A673 (cell line): ENCODE measurements around the gene KRT7. TPM values are rescaled to one million over a fixed set of nuclear protein-coding genes. Genes with fewer than 3 reads are reported as not detected.

Experiments
- BruUV-seq: library from RNA; stranded (reverse); fragments of 400-500 nt; replicated peaks from 2 replicates; lab custom pipeline; 2021; lab: Mats Ljungman, UMichigan
- CTCF ChIA-PET: fragments of 300-600 bp; sonication (Branson Sonifier 250); formaldehyde crosslinking; loops from one replicate; lab custom pipeline; 2022; ENCODE audit warnings: antibody characterized with exemption; lab: Charles Lee
- POLR2A ChIA-PET: fragments of 300-600 bp; sonication (Branson Sonifier 250); formaldehyde crosslinking; loops from one replicate; lab custom pipeline; 2022; ENCODE audit warnings: antibody characterized with exemption; ENCODE audit not compliant: low non-redundant PET; lab: Charles Lee
- DNase-seq: peaks from one replicate; pipeline ENCODE4 v3.0.0-alpha.2; 2015; ENCODE audit warnings: low spot score
- H3K27ac ChIP-seq: fragments of 200-600 bp; sonication (generic); 2 replicates; pipeline ENCODE4 v1.5.1; 2016; ENCODE audit warnings: mixed run types, low read depth, mild to moderate bottlenecking, mixed read lengths, antibody characterized with exemption, low read length; ENCODE audit not compliant: poor library complexity, severe bottlenecking
- H3K27me3 ChIP-seq: fragments of 200-600 bp; sonication (generic); replicated peaks from 2 replicates; pipeline ENCODE4 v1.6.1; 2017; ENCODE audit warnings: mixed run types, low read depth, mild to moderate bottlenecking, mixed read lengths, antibody characterized with exemption, low read length; ENCODE audit not compliant: insufficient read depth, poor library complexity
- H3K36me3 ChIP-seq: fragments of 200-600 bp; sonication (generic); 2 replicates; pipeline ENCODE4 v1.6.1; 2016; ENCODE audit warnings: mixed run types, mild to moderate bottlenecking, mixed read lengths, antibody characterized with exemption, low read length; ENCODE audit not compliant: insufficient read depth, poor library complexity, severe bottlenecking
- H3K4me1 ChIP-seq: fragments of 200-600 bp; sonication (generic); 2 replicates; pipeline ENCODE4 v1.6.1; 2017; ENCODE audit warnings: mixed run types, mild to moderate bottlenecking, mixed read lengths, antibody characterized with exemption, low read length; ENCODE audit not compliant: insufficient read depth, poor library complexity, severe bottlenecking
- H3K4me3 ChIP-seq: fragments of 200-600 bp; sonication (generic); 2 replicates; pipeline ENCODE4 v1.5.1; 2016; ENCODE audit warnings: low read depth, mixed run types, mild to moderate bottlenecking, mixed read lengths, low read length; ENCODE audit not compliant: poor library complexity, severe bottlenecking
- H3K9me3 ChIP-seq: fragments of 200-600 bp; sonication (generic); 2 replicates; pipeline ENCODE4 v1.6.1; 2016; ENCODE audit warnings: mixed run types, low read depth, mild to moderate bottlenecking, mixed read lengths, antibody characterized with exemption, low read length; ENCODE audit not compliant: poor library complexity, severe bottlenecking
- CTCF ChIP-seq: fragments of 300-800, 200-600 bp; sonication (generic); conservative IDR thresholded peaks from 2 replicates; pipeline ENCODE4 v1.5.1; 2017; ENCODE audit warnings: low read depth, mild to moderate bottlenecking, antibody characterized with exemption, low read length, moderate library complexity, mixed read lengths
- EZH2 ChIP-seq: fragments of 200-600 bp; sonication (generic); IDR thresholded peaks from 2 replicates; pipeline ENCODE4 v1.6.1; 2017; ENCODE audit warnings: borderline replicate concordance, low read depth, mild to moderate bottlenecking, mixed read lengths, antibody characterized with exemption, low read length; ENCODE audit not compliant: poor library complexity, severe bottlenecking
- intact Hi-C: fragments of 100-400 bp; cut with micrococcal nuclease; formaldehyde crosslinking; loops from one replicate; pipeline ENCODE4 v1.10.0; 2022; ENCODE audit not compliant: unreplicated experiment
- total RNA-seq: library from RNA; stranded (reverse); gene quantifications from 2 replicates; pipeline ENCODE4 v1.2.3, GENCODE V29; 2021

Gene KRT7
- total RNA-seq, 1 experiment from 2014 or later, result 1.0 TPM

- TF ChIP-seq CTCF (peak; percentile 97), EZH2 (no peak)
- no peaks in the 10 kb centered on the region for H3K4me1 ChIP-seq
- BruUV-seq, result no TSS peak
- H3K4me3 ChIP-seq, result no peak overlapping the region
- H3K27me3 ChIP-seq, result no peaks in the 10 kb centered on the region
- no peak overlapping the region for H3K27ac ChIP-seq
- ChIA-PET POLR2A (no interaction called here), CTCF (interaction anchor here (0.8 to 1.3 kb wide), 2 partner anchors 22 to 57 kb away, joined by 3 read pairs; partner anchors contain the start of gene KRT80)
- H3K36me3 ChIP-seq, result no peaks in the 10 kb centered on the region
- H3K9me3 ChIP-seq, result no peaks in the 10 kb centered on the region
- intact Hi-C loops, result no loop called here
- DNase-seq, result peak; percentile 63
Measured at GRCh38 chr12:52213564-52214420, 19.3 kb upstream of the KRT7 start.

GRCh38 chr12:52214421-52214802 is 18.6 kb upstream of the KRT7 start:
- DNase-seq, result no peak
- H3K27ac ChIP-seq, result no peak overlapping the region
- TF ChIP-seq CTCF (no peak), EZH2 (no peak)
- no TSS peak for BruUV-seq
- H3K36me3 ChIP-seq, result no peaks in the 10 kb centered on the region
- no peaks in the 10 kb centered on the region for H3K27me3 ChIP-seq
- H3K4me3 ChIP-seq, result no peak overlapping the region
- ChIA-PET CTCF (no interaction called here), POLR2A (no interaction called here)
- H3K9me3 ChIP-seq, result no peaks in the 10 kb centered on the region
- H3K4me1 ChIP-seq, result no peaks in the 10 kb centered on the region
- intact Hi-C loops, result no loop called here

GRCh38 chr12:52215587-52216031 is 17.4 kb upstream of the KRT7 start:
- intact Hi-C loops, result no loop called here
- Histone ChIP-seq H3K36me3 (no peaks in the 10 kb centered on the region), H3K4me3 (no peak overlapping the region), H3K9me3 (no peaks in the 10 kb centered on the region), H3K27ac (no peak overlapping the region), H3K4me1 (no peaks in the 10 kb centered on the region), H3K27me3 (no peaks in the 10 kb centered on the region)
- ChIA-PET POLR2A (no interaction called here), CTCF (no interaction called here)
- TF ChIP-seq CTCF (no peak), EZH2 (no peak)
- DNase-seq, result no peak
- no TSS peak for BruUV-seq
